ENCODE measurements around the gene FLII.
A peak's percentile ranks its signal among the peaks of the same experiment; 100 is the strongest.

Gene FLII

GRCh38 chr17:18234853-18235380, 23.6 kb downstream of the FLII start:
- Histone ChIP-seq H3K36me3 (ENCODE audit: control insufficient read depth, insufficient read depth, low read length) (no peaks in the 10 kb centered on the region), H3K27me3 (ENCODE audit: control insufficient read depth, insufficient read depth, low read length) (no peaks in the 10 kb centered on the region), H3K4me3 (ENCODE audit: low read length) (no peak overlapping the region), H3K9ac (ENCODE audit: low read length) (peak overlapping the region; percentile 9), H3K9me3 (ENCODE audit: control insufficient read depth, low read length) (no peaks in the 10 kb centered on the region), H3K4me1 (ENCODE audit: control insufficient read depth, insufficient read depth, low read length) (peaks cover 13% of the 10 kb centered on the region)

GRCh38 chr17:18233803-18234518, 24.6 kb downstream of the FLII start:
- no peaks in the 10 kb centered on the region for H3K27me3 ChIP-seq (ENCODE audit: control insufficient read depth, insufficient read depth, low read length)
- H3K9ac ChIP-seq (ENCODE audit: low read length), result no peak overlapping the region
- H3K4me3 ChIP-seq (ENCODE audit: low read length), result no peak overlapping the region
- no peaks in the 10 kb centered on the region for H3K9me3 ChIP-seq (ENCODE audit: control insufficient read depth, low read length)
- peaks cover 13% of the 10 kb centered on the region for H3K4me1 ChIP-seq (ENCODE audit: control insufficient read depth, insufficient read depth, low read length)
- H3K36me3 ChIP-seq (ENCODE audit: control insufficient read depth, insufficient read depth, low read length), result no peaks in the 10 kb centered on the region

DNA sequence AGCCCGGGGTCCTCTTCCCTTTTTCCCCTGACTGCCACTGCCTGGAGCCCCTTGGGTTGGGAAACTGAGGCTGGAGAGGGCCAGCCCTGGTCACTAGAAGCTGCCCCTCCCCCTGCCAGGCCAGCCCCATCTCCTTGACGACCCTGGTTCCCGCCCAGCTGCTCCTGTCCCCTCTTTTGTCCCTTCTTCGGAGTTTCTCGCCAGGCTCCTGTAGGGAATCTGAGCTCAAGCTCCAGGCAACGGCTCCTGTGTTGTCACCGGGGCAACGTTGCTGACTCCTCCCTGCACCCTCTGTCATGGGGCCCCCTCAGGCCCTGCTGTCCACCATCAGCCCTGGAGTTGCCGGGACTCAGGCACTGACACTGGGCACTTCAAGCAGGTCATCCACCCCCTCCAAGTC, 27.4 kb downstream of the FLII start:
- Histone ChIP-seq H3K9me3 (ENCODE audit: control insufficient read depth, low read length) (no peaks in the 10 kb centered on the region), H3K36me3 (ENCODE audit: control insufficient read depth, insufficient read depth, low read length) (no peaks in the 10 kb centered on the region), H3K9ac (ENCODE audit: low read length) (no peak overlapping the region), H3K4me1 (ENCODE audit: control insufficient read depth, insufficient read depth, low read length) (peaks cover 19% of the 10 kb centered on the region), H3K4me3 (ENCODE audit: low read length) (no peak overlapping the region), H3K27me3 (ENCODE audit: control insufficient read depth, insufficient read depth, low read length) (no peaks in the 10 kb centered on the region)

DNA sequence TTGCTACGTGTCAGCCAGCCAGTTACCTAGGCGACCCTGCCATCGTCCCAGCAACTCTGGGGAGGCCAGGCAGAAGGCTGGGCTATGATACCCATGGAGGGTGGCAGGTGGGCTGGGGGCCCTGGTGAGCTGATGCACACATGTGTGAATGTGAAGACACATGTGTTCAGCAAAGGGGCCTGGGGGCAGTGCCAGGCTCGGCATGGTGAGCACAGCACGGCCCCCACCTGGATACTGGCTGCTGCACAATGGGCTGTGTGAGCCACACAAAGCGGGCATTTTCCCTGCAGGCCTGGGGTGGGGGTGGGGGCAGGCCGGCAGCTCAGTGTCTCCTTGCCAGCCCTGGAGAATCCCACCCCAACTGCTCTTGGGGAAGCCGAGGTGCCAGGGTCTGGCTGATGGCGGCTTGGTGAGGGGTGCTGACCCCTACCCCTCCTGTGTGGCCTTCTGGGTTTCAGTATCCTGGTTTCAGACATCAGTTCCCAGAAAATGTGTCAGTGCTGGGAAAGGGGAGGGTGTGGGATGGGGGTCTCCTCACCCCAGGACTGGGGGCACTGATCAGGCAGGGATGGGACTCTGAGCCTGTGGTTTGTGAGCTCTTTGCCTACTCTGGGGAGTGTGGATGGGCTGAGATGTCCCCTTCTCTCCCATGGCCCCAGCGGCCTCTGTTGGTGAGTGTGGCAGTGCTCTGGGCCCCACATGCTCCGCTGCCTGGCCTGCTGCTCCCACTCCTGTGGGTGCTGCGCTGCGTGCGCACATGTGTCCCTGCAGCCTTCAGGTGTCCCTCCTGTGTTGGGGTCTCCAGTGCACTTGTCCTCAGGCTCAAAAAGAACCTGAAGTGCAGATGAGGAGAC, 28.0 kb downstream of the FLII start:
- H3K36me3 ChIP-seq (ENCODE audit: control insufficient read depth, insufficient read depth, low read length), result no peaks in the 10 kb centered on the region
- no peaks in the 10 kb centered on the region for H3K9me3 ChIP-seq (ENCODE audit: control insufficient read depth, low read length)
- H3K9ac ChIP-seq (ENCODE audit: low read length), result no peak overlapping the region
- H3K27me3 ChIP-seq (ENCODE audit: control insufficient read depth, insufficient read depth, low read length), result no peaks in the 10 kb centered on the region
- peaks cover 16% of the 10 kb centered on the region for H3K4me1 ChIP-seq (ENCODE audit: control insufficient read depth, insufficient read depth, low read length)
- no peak overlapping the region for H3K4me3 ChIP-seq (ENCODE audit: low read length)

DNA sequence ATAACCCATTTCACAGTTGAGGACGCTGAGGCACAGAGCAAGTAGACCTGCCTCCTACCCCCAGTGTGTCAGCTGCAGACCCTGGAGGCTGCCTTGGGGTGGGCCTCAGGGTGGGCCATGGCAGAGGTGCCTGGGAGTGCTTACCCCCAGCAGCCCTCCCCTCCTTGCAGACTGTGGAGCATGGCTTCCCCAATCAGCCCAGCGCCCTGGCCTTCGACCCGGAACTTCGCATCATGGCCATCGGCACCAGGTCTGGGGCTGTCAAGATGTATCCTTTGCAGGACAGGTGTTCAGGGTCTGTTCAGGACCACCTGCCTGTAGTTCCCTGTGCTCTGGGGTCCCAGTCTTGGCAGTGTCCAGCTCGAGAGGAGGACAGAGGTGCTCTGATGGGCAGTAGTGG, 28.8 kb downstream of the FLII start:
- H3K36me3 ChIP-seq (ENCODE audit: control insufficient read depth, insufficient read depth, low read length), result no peaks in the 10 kb centered on the region
- no peak overlapping the region for H3K9ac ChIP-seq (ENCODE audit: low read length)
- peaks cover 14% of the 10 kb centered on the region for H3K4me1 ChIP-seq (ENCODE audit: control insufficient read depth, insufficient read depth, low read length)
- H3K4me3 ChIP-seq (ENCODE audit: low read length), result no peak overlapping the region
- no peaks in the 10 kb centered on the region for H3K9me3 ChIP-seq (ENCODE audit: control insufficient read depth, low read length)
- no peaks in the 10 kb centered on the region for H3K27me3 ChIP-seq (ENCODE audit: control insufficient read depth, insufficient read depth, low read length)

DNA sequence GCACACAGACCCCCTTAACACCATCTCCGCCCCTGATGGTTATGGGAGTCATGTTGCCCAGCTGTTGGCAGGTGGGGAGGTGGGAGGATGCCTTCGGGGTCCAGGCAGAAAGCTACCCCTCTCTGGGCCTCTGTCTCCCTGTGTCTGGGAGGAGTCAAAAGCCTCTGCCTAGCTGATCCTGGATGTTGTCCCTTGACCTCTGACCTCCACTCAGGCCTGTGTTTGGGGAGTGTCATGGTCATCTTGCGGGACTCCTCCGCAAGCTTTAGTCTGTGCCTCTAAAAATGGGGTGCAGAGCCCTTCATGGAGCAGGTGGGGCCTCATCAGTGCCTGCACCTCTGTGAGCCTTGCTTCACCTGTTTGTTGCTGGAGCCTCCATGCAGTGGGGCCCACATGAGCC, 29.3 kb downstream of the FLII start:
- no peaks in the 10 kb centered on the region for H3K9me3 ChIP-seq (ENCODE audit: control insufficient read depth, low read length)
- no peaks in the 10 kb centered on the region for H3K27me3 ChIP-seq (ENCODE audit: control insufficient read depth, insufficient read depth, low read length)
- H3K4me3 ChIP-seq (ENCODE audit: low read length), result no peak overlapping the region
- H3K9ac ChIP-seq (ENCODE audit: low read length), result no peak overlapping the region
- peaks cover 17% of the 10 kb centered on the region for H3K4me1 ChIP-seq (ENCODE audit: control insufficient read depth, insufficient read depth, low read length)
- no peaks in the 10 kb centered on the region for H3K36me3 ChIP-seq (ENCODE audit: control insufficient read depth, insufficient read depth, low read length)

- Histone ChIP-seq H3K4me1 (ENCODE audit: control insufficient read depth, insufficient read depth, low read length) (peaks cover 17% of the 10 kb centered on the region), H3K4me3 (ENCODE audit: low read length) (no peak overlapping the region), H3K9me3 (ENCODE audit: control insufficient read depth, low read length) (no peaks in the 10 kb centered on the region), H3K36me3 (ENCODE audit: control insufficient read depth, insufficient read depth, low read length) (no peaks in the 10 kb centered on the region), H3K9ac (ENCODE audit: low read length) (no peak overlapping the region), H3K27me3 (ENCODE audit: control insufficient read depth, insufficient read depth, low read length) (no peaks in the 10 kb centered on the region)
These were observed 30.3 kb downstream of the FLII start for GRCh38 chr17:18228176-18228682.

- Histone ChIP-seq H3K9me3 (ENCODE audit: control insufficient read depth, low read length) (no peaks in the 10 kb centered on the region), H3K4me1 (ENCODE audit: control insufficient read depth, insufficient read depth, low read length) (peaks cover 17% of the 10 kb centered on the region), H3K27me3 (ENCODE audit: control insufficient read depth, insufficient read depth, low read length) (no peaks in the 10 kb centered on the region), H3K36me3 (ENCODE audit: control insufficient read depth, insufficient read depth, low read length) (no peaks in the 10 kb centered on the region), H3K9ac (ENCODE audit: low read length) (no peak overlapping the region), H3K4me3 (ENCODE audit: low read length) (no peak overlapping the region)
These were observed 30.9 kb downstream of the FLII start for GRCh38 chr17:18227635-18228034.

DNA sequence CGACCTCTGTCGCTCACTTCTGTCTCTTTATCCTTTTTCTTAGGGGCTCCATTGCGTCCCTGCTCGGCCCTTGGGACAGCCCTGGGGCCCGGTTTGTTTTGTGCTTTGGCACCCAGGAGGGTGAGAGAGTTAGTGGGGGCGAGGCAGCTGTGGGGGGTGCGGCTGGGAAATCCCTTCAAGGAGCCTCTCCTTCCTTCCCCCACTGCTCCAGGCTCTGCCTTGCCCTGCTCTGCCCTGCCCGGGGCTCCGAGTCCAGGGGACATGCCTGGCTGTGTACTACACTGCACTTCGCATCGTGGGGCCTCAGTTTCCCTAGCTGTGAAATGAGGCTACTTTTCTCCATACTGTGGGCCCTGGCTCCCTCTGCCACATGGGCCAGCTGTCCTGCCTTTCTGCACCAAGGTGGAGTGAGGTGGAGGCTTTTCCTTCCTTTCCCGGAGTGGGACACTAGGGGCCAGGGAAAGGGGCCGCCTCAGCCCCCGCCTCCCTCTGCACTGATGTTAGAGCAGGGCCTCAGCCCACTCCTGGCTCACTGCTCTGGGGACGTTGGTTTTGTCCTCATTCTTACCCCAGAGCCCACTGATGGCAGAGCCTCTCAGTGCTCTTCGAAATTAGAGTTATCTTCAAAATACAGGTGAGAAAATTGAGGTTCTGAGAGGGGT, 32.1 kb downstream of the FLII start:
- Histone ChIP-seq H3K4me1 (ENCODE audit: control insufficient read depth, insufficient read depth, low read length) (peaks cover 17% of the 10 kb centered on the region), H3K27me3 (ENCODE audit: control insufficient read depth, insufficient read depth, low read length) (no peaks in the 10 kb centered on the region), H3K9ac (ENCODE audit: low read length) (peak overlapping the region; percentile 77), H3K4me3 (ENCODE audit: low read length) (peak overlapping the region; percentile 67), H3K9me3 (ENCODE audit: control insufficient read depth, low read length) (no peaks in the 10 kb centered on the region), H3K36me3 (ENCODE audit: control insufficient read depth, insufficient read depth, low read length) (no peaks in the 10 kb centered on the region)

DNA sequence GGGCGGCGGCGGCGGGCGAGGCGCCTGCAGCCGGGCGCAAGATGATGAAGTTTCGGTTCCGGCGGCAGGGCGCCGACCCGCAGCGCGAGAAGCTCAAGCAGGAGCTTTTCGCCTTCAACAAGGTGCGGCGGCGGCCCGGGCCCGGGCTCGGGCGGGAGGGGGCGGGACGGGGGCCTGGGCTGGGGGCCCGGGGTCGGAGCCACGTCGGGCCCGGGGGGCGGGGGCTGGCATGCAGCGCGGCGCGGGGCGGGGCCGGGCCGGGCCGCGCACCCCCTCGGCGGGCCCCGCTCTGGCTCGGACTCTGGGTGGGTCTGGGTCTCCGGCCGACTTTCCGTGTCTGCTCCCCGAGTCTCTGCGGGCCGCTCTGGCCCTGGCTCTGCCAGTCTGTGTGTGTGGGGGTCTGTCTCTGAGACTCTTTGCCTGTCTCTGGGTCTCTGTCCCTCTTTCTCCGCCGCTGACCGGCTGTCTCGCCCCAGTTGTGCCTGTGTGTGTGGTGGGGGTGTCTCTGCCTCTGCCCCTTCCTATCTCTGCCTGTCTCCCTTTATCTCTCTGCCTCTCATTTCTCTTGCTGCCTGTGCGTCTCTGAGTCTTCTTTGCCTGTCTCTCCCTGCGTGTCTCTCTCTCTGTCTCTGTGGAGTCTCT, 32.8 kb downstream of the FLII start:
- no peaks in the 10 kb centered on the region for H3K36me3 ChIP-seq (ENCODE audit: control insufficient read depth, insufficient read depth, low read length)
- H3K4me3 ChIP-seq (ENCODE audit: low read length), result peak overlapping the region; percentile 67
- no peaks in the 10 kb centered on the region for H3K9me3 ChIP-seq (ENCODE audit: control insufficient read depth, low read length)
- no peaks in the 10 kb centered on the region for H3K27me3 ChIP-seq (ENCODE audit: control insufficient read depth, insufficient read depth, low read length)
- H3K9ac ChIP-seq (ENCODE audit: low read length), result peak overlapping the region; percentile 77
- H3K4me1 ChIP-seq (ENCODE audit: control insufficient read depth, insufficient read depth, low read length), result peaks cover 17% of the 10 kb centered on the region

DNA sequence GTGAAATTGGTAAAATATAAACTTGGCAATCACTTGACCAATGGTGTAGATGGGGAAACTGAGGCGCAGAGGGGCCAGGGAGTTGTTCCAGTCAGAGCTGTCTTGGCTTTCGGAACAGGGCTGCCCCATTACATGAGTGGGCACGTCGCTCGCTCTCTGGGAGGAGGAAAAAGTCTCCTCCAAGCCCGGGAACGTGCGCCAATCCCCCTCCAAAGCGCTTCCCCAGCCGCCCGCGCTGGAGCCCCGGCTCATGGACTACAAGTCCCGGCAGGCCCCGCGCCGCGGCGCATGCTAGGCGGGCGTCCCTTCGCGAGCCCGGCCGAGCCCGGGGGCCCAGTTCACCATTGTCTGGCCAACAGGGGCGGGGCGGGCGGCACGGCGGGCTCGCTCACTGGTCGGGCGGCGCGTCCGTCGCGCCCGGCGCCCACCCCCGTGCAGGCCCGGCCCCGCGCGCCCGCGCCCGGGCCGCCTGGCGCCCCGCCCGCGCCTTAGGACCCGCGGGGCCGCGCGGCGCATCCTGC, 33.4 kb downstream of the FLII start, which contains the start of gene LLGL1:
TSS of gene LLGL1 (plus strand) at position 515 of the 521 bp plus-strand sequence. CDS start 48 bp downstream, outside the sequence.
- peaks cover 17% of the 10 kb centered on the region for H3K4me1 ChIP-seq (ENCODE audit: control insufficient read depth, insufficient read depth, low read length)

More for the DNA sequence above, 33.4 kb downstream of the FLII start, which contains the start of gene LLGL1:
- Histone ChIP-seq H3K36me3 (ENCODE audit: control insufficient read depth, insufficient read depth, low read length) (no peaks in the 10 kb centered on the region), H3K27me3 (ENCODE audit: control insufficient read depth, insufficient read depth, low read length) (no peaks in the 10 kb centered on the region), H3K9ac (ENCODE audit: low read length) (peak within 1 kb of the TSS; percentile 77), H3K4me3 (ENCODE audit: low read length) (peak within 1 kb of the TSS; percentile 67), H3K9me3 (ENCODE audit: control insufficient read depth, low read length) (no peaks in the 10 kb centered on the region)

Measured in mucosa of stomach (tissue), 1 donor.